T47D (cell line): ENCODE measurements around the gene CDKN2C.

Source experiments
- DNase-seq, 2 experiments: peaks; one replicate each; pipeline versions ENCODE4 v3.0.0 to v3.0.0-alpha.2; 2011 to 2012; ENCODE audit warnings: low read depth in 1 of 2, low spot score in 1 of 2
- JUND ChIP-seq: IDR thresholded peaks from 2 replicates; pipeline ENCODE4 v1.6.1; 2012; ENCODE audit warnings: low read depth
- in situ Hi-C: cut with HindIII; loops from 2 replicates; pipeline ENCODE4 v1.10.0; 2016; ENCODE audit warnings: low sequenced_read_pairs, low pct_unique_long_range_greater_than_20kb

Gene CDKN2C

GRCh38 chr1:50968821-50969610 is 1.0 kb upstream of the CDKN2C start:
- in situ Hi-C loops, result no loop called here
- DNase-seq, result peak in 1 of 2 experiments; percentile 49
- no peak for TF ChIP-seq JUND

GRCh38 chr1:50970509-50970887 is 453 bp downstream of the CDKN2C start:
- DNase-seq, result no peak
- in situ Hi-C loops, result no loop called here
- no peak for TF ChIP-seq JUND

GRCh38 chr1:50970931-50971582 is 1.0 kb downstream of the CDKN2C start:
- DNase-seq, result no peak
- TF ChIP-seq JUND, result no peak
- in situ Hi-C loops, result no loop called here

GRCh38 chr1:50971748-50972305 is 1.8 kb downstream of the CDKN2C start:
- in situ Hi-C loops, result no loop called here
- DNase-seq, result no peak
- TF ChIP-seq JUND, result no peak

GRCh38 chr1:50972766-50973165 is 2.7 kb downstream of the CDKN2C start:
- in situ Hi-C loops, result no loop called here
- TF ChIP-seq JUND, result no peak
- no peak for DNase-seq

- DNase-seq, result no peak
- in situ Hi-C loops, result no loop called here
- TF ChIP-seq JUND, result no peak
These were observed 3.2 kb downstream of the CDKN2C start for GRCh38 chr1:50973255-50973654.

GRCh38 chr1:50973875-50974617 is 4.0 kb downstream of the CDKN2C start:
- in situ Hi-C loops, result no loop called here
- no peak for DNase-seq
- TF ChIP-seq JUND, result no peak

- no peak for DNase-seq
- in situ Hi-C loops, result no loop called here
- no peak for TF ChIP-seq JUND
These were observed 4.5 kb downstream of the CDKN2C start for GRCh38 chr1:50974618-50974935.

- no peak for TF ChIP-seq JUND
- in situ Hi-C loops, result no loop called here
- DNase-seq, result no peak
These were observed 5.4 kb downstream of the CDKN2C start for GRCh38 chr1:50975436-50975835.

GRCh38 chr1:50976111-50976889 is 6.3 kb downstream of the CDKN2C start:
- in situ Hi-C loops, result no loop called here

GRCh38 chr1:50976890-50977574 is 7.0 kb downstream of the CDKN2C start:
- in situ Hi-C loops, result no loop called here
- DNase-seq, result no peak
- no peak for TF ChIP-seq JUND

More at GRCh38 chr1:50976111-50976889, 6.3 kb downstream of the CDKN2C start:
- no peak for TF ChIP-seq JUND
- no peak for DNase-seq
